HG02938 (cell line): ENCODE data around the gene ITFG1.
"Not testable (repeated sequence)": the region's sequence is repeated elsewhere in the genome, so short reads cannot be mapped to it uniquely, and the experiment has no call there.

Source experiments
- ATAC-seq: cut with Tn5 transposase; IDR thresholded peaks from one replicate; pipeline ENCODE4 v1.9.1; 2021; ENCODE audit warnings: mild to moderate bottlenecking, moderate library complexity; ENCODE audit not compliant: unreplicated experiment

ITFG1 gene

DNA sequence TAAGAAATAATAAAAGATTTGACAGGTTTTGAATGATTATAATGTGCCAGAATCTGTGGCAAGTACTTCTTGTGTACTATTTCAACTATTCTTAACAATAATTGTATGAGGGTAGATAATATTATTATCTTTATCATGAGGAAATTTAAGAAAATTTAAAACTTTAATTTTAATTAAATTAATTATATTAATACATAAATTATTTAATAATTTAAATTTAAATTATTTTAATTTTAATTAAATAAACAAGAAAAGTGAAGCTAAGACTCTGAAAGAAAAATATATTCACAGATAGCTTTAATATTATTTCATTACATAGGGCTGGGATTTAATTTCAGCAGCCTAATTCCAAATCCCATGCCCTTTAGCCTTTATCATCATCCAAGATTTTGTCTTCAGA, 285.7 kb downstream of the ITFG1 start:
- ATAC-seq = no peak

DNA sequence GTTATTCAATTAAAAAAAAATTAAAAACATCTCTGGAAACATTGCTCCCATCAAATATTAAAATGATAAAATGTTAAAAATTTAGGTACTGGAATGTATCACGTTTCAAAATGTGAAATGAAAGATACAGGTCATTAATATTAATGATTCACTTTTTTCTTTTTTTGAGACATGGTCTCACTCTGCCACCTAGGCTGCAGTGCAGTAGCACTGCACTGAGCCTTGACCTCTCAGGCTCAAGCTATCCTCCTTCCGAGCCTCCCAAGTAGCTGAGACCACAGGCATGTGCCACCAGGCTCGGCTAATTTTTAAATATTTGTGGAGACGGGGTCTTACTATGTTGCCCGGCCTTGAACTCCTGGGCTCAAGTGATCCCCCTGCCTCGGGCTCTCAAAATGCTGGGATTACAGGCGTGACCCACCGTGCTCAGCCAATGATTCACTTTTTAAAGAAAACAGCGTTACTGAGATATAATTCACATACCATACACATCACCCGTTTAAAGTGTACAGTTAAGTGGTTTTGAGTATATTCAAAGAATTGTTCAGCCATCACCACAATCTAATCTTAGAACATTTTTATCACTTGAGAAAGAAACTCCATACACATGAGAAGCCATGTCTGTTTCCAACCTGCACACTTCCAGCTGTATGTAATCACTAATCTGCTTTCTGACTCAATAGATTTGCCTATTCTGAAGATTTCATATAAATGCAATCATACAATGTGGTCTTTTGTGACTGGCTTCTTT, 298.0 kb downstream of the ITFG1 start:
- ATAC-seq = no peak

DNA sequence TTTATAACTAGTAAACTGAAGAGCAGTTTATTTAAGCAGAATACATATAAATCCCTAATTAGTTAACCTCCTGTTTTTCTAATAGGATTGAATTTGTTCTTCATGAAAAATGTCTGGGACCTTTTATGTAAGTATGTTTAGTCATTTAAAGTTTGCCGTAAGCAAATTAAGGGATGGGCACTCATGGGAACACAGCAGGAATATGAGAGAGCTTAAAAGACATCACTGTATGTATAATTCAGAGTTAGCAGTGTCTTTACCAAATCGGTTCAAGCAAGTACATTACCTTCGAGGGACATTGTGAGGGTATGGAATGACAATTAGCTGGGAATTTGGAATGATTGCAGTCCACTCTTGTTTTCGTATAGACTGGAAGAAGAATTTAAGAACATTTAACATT, 299.4 kb downstream of the ITFG1 start:
- no peak for ATAC-seq

GRCh38 chr16:47160422-47160821, 300.4 kb downstream of the ITFG1 start:
- ATAC-seq = no peak

GRCh38 chr16:47158992-47159391, 301.9 kb downstream of the ITFG1 start:
- no peak for ATAC-seq

DNA sequence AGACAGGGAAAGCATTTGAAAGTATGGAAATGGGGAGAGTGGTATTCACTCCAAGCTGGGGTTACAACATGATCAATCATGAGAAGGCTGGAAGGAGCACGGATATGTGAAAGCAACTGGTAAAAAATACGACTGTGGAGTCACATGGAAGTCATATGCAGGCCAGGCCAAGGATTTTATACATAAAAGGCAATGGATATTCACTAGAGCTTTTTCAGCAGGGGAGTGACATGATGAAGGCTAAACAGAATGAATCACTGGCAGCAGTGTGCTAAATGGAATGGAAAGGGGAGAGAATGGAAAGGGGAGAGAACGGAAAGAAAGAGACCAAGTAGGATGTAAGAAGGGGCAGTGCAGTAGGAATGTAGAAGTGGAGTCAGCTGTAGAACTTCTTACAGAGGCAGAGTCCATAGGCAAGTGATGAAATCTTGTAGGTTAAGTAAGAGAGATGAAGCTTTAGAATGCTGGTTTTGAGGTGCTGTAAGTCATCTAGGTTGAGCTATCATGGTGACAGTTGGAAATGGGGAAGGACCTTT, 304.1 kb downstream of the ITFG1 start:
- no peak for ATAC-seq

GRCh38 chr16:47152501-47152900, 308.4 kb downstream of the ITFG1 start:
- ATAC-seq = not testable (repeated sequence)

DNA sequence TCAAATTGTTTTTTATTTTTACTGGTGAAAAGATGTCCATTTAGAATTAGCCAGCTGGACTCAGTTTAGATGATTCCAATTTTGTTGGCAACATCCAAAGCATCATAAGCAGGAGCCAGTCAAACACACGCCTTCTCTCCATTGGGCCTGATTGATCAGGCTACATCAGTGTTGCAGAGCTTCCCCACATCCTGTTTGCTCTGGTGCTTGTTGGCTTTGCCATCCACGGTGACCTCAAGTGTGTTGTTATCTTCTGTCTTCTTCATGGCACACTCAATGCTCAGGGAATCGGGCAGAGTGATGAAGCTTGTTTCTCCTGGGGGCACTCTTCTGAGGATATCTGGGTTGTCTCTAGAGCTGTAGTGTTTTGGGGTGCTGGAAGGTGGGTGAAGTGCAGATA, 310.8 kb downstream of the ITFG1 start:
- ATAC-seq = no peak

DNA sequence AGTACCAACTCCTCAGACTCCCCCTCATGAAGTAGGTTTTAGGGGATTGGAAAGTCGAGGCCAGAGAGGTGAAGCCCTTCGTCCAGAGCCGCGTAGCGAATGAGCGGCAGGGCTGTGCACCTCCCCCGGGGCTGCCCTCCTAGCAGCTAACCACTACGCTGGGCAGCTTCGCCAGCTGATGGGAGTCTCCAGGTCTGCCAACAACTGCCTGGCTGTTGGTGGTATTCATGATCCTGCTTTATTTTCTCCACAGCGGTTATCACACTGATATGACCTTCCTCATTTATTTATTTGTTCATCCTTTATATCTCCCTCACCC, 316.3 kb downstream of the ITFG1 start:
- ATAC-seq = no peak

GRCh38 chr16:47143677-47144558, 316.9 kb downstream of the ITFG1 start, which contains the start of gene NETO2:
Gene NETO2, minus strand, starts transcription at chr16:47143945. Its CDS starts 333 bp downstream, at chr16:47143612.
- ATAC-seq = peak; percentile 51

GRCh38 chr16:47142821-47143676, 317.8 kb downstream of the ITFG1 start:
- ATAC-seq = peak; percentile 52

DNA sequence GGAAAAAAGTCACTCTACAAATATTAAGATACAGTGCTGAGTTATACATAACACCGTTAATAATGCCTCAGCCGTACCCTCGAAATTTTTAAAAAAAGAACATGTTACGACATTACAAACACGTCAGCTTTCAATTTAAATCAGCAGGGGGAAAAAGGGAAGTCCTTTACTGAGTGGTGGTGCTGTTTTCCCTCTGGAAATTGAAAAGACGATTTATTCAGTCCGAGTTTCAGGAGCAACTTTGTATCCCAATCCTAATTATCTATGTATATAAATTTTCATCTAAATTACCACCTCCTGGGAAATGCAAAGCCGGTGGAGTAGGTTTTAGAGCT, 318.4 kb downstream of the ITFG1 start:
- ATAC-seq = no peak

DNA sequence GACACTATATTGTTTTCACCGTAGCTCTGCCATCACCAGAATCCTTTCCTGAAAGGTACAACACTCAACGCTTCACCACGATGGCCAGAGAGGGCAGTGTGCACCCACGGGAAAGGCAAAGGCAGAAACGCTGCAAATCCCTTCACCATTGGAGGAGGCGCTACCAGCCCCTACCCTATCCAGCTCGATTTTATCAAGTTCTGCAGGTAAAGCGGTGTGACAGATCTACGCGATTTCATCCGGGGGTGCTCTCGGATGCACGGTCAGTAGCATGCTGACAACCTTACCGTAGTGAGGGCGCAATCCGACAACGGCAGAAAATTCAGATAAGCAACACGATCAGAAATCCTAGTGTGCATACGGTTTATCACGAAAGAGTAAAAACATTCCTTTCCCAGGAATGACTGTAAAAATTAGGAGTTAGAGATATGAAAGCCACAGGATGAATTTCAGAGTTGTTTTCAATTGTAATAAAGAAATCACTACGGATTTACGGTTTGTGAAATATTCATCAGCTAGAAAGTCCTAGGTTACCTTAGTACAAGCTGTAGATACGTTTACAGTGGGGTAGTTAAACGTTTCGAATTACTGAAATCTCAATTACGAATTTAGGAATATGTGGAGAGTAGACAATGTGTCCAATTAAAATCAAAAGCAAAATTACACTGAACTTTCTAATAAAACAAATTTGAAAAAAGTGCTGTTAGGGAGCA, 318.9 kb downstream of the ITFG1 start:
- ATAC-seq = peak; percentile 59

DNA sequence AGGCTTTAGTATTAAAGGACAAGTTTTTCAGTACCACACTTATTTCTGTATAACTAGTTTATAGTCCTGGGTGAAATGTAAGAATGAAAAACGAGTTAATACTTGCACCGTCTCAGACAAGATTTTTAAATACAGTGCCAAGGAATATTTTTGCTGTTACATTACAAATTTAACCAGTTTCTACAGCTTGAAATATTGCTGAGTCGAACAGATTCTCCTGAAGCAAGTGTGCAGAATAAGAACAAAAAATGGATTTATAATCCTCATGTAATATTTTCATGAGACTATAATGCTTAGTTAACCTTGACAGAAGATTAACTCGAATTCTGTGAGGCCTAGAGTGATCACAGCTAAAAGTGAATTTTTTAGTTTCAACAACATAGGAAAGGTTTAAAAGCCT, 320.2 kb downstream of the ITFG1 start:
- ATAC-seq = no peak

DNA sequence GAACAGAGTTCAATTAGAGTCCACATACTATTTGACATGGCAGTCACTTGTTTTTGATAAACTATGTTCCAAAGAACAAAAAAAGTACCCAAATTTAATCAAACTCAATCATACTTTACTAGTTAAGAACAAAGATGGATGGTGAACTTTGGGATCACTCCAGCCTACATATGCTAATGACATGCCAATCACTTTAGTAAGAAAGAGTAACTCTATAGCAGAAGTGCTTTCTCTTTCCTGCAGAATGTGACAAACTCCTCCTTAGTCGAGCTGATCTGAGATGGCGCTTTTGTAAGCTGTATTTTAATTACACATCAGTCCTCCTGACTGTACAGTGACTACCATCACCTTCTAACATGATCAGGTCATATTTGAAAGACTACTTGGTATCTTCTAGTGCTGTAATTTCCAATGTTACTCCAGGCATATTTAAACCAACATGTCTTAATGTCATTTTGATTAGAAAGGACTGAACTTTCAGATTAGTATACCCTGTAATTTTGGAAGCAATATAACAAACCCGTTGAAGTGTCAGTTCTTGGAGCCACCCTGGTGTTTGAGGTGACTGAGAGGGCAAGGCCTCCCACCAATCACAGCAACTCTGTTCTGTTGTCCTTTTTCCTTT, 321.2 kb downstream of the ITFG1 start:
- no peak for ATAC-seq

DNA sequence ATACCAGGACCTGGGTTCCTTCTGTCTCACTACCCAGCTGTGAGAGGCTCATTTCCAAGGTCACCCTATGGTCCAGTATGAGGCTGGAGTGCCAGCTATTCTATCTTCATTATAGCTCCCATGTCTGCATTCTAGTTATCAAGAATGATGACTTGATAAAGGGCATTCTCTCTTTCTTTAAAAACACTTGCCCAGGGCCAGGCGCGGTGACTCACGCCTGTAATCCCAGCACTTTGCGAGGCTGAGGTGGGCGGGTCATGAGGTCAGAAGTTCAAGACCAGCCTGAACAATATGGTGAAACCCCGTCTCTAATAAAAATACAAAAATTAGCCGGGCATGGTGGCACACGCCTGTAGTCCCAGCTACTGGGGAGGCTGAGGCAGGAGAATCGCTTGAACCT, 322.9 kb downstream of the ITFG1 start:
- not testable (repeated sequence) for ATAC-seq

GRCh38 chr16:47136099-47136842, 324.6 kb downstream of the ITFG1 start:
- ATAC-seq = no peak

GRCh38 chr16:47134550-47134949, 326.3 kb downstream of the ITFG1 start:
- no peak for ATAC-seq

GRCh38 chr16:47132308-47132707, 328.6 kb downstream of the ITFG1 start:
- ATAC-seq = no peak
